GM12872 (cell line): Measurements from ENCODE around the gene PPARGC1A.

ENCODE experiments used
- TF ChIP-seq, protein P1 (sequence below): IDR thresholded peaks from 3 replicates; pipeline ENCODE4 v1.5.1; 2011; ENCODE audit warnings: low read depth, mild to moderate bottlenecking, low read length, moderate library complexity; ENCODE audit not compliant: insufficient read depth

Gene PPARGC1A

DNA sequence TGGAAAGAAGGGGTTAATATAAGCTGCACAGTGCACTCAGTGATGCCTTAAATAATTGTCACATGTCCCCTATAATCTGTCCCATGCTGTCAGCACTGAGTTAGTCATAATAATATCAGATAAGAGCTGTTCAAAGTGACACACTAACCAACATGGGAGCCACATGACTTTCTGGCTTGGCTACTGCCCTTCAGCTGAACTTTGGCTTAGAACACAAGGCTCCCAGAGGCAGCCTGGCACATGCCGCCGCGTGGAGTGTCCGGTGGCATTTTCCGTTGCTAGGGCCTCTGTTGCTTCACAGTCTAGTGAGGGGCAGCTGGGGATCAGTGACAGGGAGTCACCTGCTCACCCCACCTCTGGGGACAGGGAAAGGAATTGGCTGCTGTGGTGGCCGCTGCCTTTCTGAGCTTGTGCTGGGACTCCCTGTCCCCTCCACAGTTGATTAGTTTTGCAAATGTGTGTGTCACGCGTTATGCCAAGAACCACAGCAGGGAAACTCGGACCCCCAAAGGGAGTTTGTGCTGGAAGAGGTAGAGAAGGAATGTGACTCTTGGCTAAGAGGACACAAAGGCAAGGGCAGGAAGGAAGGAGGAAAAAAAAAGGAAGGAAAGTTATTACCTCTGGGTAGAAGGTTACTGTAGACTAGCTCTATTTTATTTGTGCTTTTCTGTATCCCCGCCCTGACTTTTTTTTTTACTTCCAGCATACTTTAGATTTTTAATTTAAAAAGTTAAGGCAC is 41.1 kb upstream of the PPARGC1A start:
- TF ChIP-seq, protein P1, sequence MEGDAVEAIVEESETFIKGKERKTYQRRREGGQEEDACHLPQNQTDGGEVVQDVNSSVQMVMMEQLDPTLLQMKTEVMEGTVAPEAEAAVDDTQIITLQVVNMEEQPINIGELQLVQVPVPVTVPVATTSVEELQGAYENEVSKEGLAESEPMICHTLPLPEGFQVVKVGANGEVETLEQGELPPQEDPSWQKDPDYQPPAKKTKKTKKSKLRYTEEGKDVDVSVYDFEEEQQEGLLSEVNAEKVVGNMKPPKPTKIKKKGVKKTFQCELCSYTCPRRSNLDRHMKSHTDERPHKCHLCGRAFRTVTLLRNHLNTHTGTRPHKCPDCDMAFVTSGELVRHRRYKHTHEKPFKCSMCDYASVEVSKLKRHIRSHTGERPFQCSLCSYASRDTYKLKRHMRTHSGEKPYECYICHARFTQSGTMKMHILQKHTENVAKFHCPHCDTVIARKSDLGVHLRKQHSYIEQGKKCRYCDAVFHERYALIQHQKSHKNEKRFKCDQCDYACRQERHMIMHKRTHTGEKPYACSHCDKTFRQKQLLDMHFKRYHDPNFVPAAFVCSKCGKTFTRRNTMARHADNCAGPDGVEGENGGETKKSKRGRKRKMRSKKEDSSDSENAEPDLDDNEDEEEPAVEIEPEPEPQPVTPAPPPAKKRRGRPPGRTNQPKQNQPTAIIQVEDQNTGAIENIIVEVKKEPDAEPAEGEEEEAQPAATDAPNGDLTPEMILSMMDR = no peak

DNA sequence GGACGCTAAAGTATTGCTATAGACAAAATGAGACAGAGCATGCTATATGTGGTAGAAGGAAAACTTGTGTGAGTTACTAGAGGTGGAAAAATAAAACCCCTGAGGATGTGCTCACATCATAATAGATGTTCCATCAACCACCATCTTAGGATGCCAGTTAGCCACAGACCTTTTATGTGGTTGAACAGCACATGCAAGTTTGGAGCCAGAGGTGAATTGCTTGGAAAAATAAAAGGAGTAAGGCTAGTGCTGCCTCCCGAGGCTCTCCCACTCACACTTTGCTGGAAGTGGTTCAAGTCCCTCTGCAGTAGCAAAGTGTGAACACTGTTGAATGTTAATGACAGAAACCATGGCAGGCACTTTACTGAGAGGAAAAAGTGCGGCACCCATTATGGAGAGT is 39.4 kb upstream of the PPARGC1A start:
- TF ChIP-seq, protein P1 = no peak

DNA sequence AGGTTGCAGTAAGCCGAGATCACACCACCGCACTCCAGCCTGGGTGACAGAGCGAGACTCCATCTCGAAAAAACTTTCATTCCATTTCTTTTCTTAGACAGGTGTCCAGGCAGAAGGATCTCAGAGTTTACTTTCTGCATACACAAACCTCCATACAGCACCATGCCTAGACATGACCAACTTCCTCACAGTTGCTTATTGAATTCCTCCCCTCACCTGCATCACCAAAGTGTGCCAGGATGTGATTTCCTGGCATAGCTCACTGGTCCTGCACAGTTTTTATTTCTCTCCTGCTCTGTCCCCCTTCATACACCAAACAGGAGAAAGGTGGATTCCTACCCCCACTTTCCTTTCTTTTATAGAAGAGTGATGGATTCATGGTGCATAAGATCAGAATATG is 34.7 kb upstream of the PPARGC1A start:
- TF ChIP-seq, protein P1 = no peak

DNA sequence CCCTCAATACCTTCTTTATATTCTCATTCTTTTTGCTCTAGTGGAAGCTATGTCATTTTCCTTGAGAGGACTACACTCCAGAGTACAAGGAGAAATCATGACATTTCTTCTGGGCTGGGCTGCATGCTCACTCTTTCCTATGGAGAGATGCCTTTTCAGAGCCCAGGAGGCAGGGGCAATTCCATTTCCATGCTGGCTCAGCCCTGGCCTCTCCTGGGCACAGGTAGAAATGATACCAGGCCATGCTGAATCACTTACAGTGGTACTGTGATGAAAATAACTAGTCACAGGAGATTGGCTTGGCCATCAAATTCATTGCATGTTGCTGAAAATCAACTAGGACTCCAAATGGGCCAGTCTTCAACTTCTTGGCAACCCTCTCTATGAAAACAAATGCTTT is 34.0 kb upstream of the PPARGC1A start:
- TF ChIP-seq, protein P1 = no peak

DNA sequence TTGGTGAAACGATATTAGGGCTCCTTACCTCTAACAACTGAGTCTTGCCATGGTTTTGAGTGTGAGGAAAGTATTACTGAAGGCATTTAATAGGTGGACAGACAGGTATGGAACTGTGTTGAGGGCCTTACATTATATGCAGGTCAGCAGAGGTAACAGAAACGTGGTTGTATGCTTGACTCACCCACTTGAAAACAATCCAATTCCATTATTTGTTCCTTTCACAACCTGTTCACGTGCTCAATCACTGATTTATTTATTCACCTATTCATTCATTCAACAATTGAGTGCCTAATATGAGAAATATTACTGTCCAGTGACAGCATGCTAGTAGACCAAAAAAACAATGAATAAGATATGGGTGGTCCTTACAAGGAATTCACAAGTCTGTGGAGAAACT is 33.3 kb upstream of the PPARGC1A start:
- TF ChIP-seq, protein P1 = no peak

DNA sequence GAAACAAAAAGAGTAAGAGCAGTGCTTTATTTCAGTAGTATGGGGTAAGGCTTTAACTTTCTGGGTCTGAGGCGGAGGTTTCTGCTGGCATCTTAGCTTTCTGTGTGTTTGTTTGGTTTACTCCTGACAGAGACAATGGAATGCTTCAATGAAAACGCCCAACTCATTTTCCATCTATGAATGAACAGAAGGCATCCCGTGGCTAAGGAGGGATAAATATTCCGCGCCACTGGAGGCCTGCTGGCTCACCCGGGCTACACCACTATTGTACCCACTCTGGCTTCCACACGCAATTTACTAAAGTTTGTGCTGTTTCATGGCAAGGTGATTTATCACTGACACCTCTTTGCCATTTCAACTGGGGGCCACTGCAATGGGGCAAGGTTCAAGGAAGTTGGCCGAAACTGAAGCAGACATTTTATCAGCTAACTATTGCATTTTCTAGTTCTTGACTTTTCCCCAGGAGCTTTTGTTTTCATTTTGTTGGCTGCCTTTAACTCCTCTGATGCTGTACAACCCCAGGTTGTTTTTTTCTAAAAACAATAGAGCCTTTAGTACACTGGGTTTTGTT is 32.8 kb upstream of the PPARGC1A start:
- TF ChIP-seq, protein P1 = no peak

DNA sequence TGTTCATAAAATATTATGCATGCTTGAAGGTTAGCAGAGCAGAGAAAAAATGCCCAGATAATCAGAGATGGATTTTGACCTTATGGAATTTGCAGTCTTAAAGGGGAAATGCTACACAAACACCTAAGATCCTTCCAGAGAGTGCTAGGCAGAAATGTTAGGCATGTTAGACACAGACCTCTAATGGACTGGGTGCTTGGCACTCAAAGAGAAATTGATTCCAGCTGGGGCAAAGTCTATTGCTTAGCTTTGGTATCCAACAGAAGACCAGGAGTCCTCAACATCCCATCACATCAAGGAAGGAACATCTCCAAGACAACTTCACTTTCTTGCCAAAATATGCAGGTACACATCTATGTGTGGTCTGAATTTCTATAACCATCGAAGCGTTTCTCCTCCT is 32.2 kb upstream of the PPARGC1A start:
- TF ChIP-seq, protein P1 = no peak
